Prostate gland (tissue), 2 donors: Measurements from ENCODE around the gene ITGA1.

Experiments
- CTCF ChIP-seq, 4 experiments: fragments of 200-600 bp in 2 of 4; fragments of 450-650 bp in 2 of 4; sonication (generic) in 2 of 4; IDR thresholded peaks; 1 replicate in 3 of 4; 2 replicates in 1 of 4; pipeline ENCODE4 v1.5.1; 2016 to 2019; ENCODE audit warnings: antibody characterized with exemption in 4 of 4, mild to moderate bottlenecking in 2 of 4, moderate library complexity in 2 of 4
- POLR2A ChIP-seq: fragments of 450-650 bp; IDR thresholded peaks from one replicate; pipeline ENCODE4 v1.6.1; 2016; ENCODE audit warnings: antibody characterized with exemption, mild to moderate bottlenecking

GRCh38 chr5:52751137-52751536, 36.6 kb upstream of the ITGA1 start:
- TF ChIP-seq CTCF (IDR thresholded peaks at IDR 0.05) (no peak), POLR2A (no peak)
